ENCODE measurements around the gene HOGA1.

- no peak for TF ChIP-seq EP300 (IDR thresholded peaks at IDR 0.05; ENCODE audit: borderline replicate concordance in 1 of 2, low read depth in 1 of 2, low read length in 1 of 2)
- TF ChIP-seq POLR2AphosphoS5 (IDR thresholded peaks at IDR 0.05; ENCODE audit: low read depth, low read length) = no peak
- TF ChIP-seq, protein P1, sequence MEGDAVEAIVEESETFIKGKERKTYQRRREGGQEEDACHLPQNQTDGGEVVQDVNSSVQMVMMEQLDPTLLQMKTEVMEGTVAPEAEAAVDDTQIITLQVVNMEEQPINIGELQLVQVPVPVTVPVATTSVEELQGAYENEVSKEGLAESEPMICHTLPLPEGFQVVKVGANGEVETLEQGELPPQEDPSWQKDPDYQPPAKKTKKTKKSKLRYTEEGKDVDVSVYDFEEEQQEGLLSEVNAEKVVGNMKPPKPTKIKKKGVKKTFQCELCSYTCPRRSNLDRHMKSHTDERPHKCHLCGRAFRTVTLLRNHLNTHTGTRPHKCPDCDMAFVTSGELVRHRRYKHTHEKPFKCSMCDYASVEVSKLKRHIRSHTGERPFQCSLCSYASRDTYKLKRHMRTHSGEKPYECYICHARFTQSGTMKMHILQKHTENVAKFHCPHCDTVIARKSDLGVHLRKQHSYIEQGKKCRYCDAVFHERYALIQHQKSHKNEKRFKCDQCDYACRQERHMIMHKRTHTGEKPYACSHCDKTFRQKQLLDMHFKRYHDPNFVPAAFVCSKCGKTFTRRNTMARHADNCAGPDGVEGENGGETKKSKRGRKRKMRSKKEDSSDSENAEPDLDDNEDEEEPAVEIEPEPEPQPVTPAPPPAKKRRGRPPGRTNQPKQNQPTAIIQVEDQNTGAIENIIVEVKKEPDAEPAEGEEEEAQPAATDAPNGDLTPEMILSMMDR (IDR thresholded peaks at IDR 0.05) = no peak
- TF ChIP-seq ZBTB33 (IDR thresholded peaks at IDR 0.05; ENCODE audit: borderline replicate concordance, low read depth) = no peak
- TF ChIP-seq SMC3 (IDR thresholded peaks at IDR 0.05; ENCODE audit: low read depth, low read length) = no peak
- no peak for TF ChIP-seq RFX5 (IDR thresholded peaks at IDR 0.05; ENCODE audit: low read length)
- TF ChIP-seq RXRA (IDR thresholded peaks at IDR 0.05; ENCODE audit: borderline replicate concordance, low read depth) = no peak
- TF ChIP-seq, protein P2, sequence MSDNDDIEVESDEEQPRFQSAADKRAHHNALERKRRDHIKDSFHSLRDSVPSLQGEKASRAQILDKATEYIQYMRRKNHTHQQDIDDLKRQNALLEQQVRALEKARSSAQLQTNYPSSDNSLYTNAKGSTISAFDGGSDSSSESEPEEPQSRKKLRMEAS (IDR thresholded peaks at IDR 0.05; ENCODE audit: low read depth) = no peak
- no peak for TF ChIP-seq MXI1 (IDR thresholded peaks at IDR 0.05; ENCODE audit: low read depth, low read length)
- TF ChIP-seq EZH2phosphoT487 (IDR thresholded peaks at IDR 0.05; ENCODE audit: borderline replicate concordance, low read depth) = no peak
- no peak for TF ChIP-seq TAF1 (IDR thresholded peaks at IDR 0.05; ENCODE audit: borderline replicate concordance, low read depth, low read length)
- TF ChIP-seq CHD2 (IDR thresholded peaks at IDR 0.05; ENCODE audit: low read length, partially characterized antibody) = no peak
- TF ChIP-seq SIN3A (IDR thresholded peaks at IDR 0.05; ENCODE audit: borderline replicate concordance, low read depth, low read length) = no peak
- TF ChIP-seq NFIC (IDR thresholded peaks at IDR 0.05; ENCODE audit: borderline replicate concordance) = no peak
Observed at GRCh38 chr10:97575127-97575668, 9.0 kb upstream of the HOGA1 start.
